ENCODE measurements around the gene ASCL4.
A peak's percentile ranks its signal among the peaks of the same experiment; 100 is the strongest.
"Not testable (repeated sequence)": the region's sequence is repeated elsewhere in the genome, so short reads cannot be mapped to it uniquely, and the experiment has no call there.

The ASCL4 gene, protein sequence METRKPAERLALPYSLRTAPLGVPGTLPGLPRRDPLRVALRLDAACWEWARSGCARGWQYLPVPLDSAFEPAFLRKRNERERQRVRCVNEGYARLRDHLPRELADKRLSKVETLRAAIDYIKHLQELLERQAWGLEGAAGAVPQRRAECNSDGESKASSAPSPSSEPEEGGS

DNA sequence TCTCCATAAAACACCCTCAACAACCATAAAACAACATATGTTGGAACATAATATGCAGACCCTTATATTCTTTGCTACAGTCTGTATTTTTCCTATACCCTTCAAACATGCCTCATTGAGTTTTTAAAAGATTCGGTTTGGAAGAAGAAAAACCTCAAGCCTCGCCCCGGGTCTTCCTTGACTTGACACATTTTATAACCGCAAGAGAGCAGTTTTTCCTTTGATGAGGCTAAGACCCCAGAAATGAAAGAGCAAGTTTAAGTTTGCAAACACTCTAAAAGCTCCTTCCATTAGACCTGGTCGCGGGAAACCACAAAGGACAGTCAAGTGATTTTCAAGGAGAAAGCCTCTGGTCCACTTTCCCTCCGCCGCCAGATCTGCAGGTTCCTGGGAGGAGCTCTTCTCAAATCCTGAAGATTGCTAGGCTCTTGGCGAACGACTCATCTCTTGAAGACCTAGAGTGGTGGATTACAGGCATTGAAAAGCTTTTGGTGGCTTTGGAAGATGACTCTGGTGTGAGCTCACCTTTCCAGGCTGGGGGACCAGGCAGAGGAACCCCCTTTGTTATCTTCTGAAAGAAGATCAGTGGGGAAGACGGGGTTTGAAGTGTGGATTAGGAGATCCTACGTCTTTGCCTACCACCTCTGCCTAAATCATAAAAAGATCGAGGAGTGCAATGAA, at the start of gene ASCL4:
Gene ASCL4, plus strand, starts transcription at position 356 of the 681 bp plus-strand sequence. CDS start 515 bp downstream, outside the sequence.
- no peak for DNase-seq

DNA sequence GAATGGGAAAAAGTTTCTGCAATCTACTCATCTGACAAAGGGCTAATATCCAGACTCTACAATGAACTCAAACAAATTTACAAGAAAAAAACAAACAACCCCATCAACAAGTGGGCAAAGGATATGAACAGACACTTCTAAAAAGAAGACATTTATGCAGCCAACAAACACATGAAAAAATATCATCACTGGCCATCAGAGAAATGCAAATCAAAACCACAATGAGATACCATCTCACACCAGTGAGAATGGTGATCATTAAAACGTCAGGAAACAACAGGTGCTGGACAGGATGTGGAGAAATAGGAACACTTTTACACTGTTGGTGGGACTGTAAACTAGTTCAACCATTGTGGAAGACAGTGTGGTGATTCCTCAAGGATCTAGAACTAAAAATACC, 47.2 kb upstream of the ASCL4 start:
- DNase-seq: not testable (repeated sequence)

DNA sequence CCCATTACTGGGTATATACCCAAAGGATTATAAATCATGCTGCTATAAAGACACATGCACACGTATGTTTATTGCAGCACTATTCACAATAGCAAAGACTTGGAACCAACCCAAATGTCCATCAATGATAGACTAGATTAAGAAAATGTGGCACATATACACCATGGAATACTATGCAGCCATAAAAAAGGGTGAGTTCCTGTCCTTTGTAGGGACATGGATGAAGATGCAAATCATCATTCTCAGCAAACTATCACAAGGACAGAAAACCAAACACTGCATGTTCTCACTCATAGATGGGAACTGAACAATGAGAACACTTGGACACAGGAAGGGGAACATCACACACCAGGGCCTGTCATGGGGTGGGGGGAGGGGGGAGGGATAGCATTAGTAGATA, 46.8 kb upstream of the ASCL4 start:
- DNase-seq: not testable (repeated sequence)

DNA sequence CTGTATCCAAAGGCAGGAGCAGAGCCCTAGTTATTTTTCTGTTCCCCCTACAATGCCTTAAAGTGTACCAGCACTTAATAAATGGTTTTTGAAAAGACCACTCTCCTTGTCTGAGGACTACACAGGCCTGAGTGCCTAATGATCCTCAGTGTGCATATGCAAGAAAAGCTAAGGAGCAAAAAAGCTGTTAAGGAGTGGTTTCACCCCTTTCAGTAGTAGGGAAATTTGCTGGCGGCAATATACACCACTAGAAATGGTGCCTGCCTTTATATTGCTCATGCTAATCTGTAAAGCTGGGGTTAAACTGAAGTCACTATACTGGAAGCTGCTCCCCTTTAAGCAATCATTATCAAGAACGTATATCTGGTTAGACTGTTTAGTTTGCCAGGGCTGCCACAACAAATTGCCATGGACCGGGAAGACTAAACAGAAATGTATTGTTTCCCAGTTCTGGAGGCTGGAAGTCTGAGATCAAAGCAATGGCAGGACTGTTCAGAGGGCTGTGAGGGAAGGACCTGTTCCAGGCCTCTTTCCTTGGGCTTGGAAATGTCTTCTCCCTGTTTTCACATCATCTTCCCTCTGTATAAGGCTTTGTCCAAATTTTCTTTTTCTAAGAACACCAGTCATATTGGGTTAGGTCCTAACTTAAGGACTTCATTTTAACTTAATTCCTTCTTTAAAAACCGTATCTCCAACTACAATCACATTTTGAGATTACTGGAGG, 43.7 kb upstream of the ASCL4 start:
- DNase-seq: no peak

DNA sequence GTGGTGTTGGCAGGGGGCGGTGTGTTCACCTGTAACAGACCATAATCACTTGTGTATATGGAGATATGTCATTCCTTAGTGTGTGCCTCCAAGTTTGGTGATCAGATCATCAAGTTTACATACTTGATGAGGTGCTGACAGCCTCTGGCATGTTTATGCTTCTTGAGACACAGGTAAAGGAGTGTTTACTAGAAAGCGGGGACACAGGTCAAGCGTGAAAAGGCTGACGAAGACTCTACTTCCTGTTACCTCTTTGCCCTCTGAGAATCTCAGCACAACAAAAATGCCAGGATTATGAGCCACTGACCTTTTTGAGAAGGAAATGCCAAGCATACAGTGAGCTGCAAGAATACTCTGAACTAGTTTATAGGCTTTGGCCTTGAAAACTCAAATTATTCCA, 43.1 kb upstream of the ASCL4 start:
- no peak for DNase-seq

DNA sequence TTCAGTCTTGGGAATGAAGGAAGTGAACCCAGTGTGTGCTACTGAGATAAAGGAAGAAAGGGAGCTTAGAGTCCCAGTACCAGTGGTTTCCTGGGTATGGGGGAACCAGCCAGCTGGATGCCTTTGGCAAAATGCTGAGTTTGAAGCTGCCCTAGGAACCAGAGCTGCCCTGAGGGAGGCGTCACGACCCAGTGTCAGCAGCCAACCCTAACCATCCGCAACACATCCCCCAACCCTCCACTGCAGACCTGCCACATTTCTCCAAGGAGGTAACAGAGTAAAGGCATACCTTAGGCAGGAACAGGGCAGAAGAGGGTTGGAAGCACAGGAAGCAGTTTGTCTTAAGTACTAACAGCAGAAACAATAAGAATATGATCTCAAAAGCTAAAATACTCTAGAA, 42.1 kb upstream of the ASCL4 start:
- no peak for DNase-seq

DNA sequence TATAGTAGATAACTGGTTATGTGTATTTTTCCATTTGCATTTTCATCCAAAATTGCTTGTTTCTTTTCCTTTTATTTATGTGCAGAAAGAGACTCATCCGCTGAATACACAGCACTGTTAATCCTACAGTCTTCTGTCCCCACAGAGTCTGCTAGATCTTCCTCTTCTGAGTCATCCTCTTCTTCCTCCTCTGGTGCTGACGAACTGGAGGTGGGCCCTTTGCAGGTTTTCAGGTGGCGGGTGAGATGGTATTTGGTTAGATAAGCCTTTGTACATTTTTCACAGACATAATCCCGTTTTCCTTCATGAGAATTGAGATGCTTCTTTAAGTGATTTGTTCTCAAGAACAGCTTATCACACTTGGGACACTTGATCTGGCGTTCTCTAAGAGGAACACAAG, 40.4 kb upstream of the ASCL4 start:
- DNase-seq: no peak

DNA sequence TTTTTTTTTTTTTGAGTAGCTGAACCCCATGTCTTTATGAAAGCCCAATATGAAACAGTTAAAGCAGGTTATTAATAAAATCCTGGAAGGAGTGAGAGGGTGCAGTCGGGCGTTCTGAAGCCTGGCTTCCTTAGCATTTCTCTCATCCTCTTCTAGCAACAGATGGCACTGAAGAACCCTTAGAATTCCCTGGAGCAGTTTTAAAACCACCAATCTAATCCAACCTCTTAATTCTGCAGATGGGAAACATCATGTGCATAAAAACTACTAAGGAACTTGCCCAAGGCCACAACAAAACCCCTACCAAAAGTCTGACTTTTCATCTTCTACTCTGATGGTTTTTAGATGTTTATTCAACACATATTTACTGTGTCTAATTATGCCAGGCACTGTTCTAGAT, 38.7 kb upstream of the ASCL4 start:
- DNase-seq: no peak

DNA sequence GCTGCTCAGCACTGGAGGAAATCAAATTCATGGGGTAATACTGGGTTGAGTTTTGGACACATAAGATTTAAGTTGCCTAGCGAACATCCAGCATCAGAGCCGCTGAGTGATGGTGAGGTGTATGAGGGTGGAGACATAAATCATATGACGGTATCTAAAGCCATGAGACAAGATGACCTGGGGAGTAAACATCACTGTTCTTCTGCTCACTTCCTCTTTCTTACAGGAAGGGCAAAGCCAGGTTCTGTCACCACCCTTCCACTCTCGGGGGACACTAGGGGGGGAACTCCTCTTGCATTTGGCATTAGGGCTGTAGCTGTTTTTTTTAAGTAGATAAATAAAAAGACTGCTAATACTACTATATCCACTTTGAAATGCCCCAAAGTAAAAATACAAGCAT, 37.6 kb upstream of the ASCL4 start:
- DNase-seq: no peak

DNA sequence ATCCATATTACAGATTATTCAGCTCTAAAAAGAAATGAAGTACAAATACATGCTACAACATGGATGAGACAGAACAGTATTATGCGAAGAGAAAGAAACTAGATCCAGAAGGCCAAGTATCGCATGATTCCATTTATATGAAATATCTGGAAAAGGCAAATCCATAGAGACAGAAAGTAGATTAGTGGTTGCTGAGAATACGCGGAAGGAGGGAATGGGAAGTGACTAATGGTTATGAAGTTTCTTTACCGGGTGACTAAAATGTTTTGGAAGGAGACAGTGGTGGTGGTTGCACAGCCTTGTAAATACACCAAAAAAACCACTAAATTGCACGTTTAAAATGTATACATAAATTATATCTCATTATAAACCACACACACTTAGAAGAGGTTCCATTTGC, 26.0 kb upstream of the ASCL4 start:
- no peak for DNase-seq

DNA sequence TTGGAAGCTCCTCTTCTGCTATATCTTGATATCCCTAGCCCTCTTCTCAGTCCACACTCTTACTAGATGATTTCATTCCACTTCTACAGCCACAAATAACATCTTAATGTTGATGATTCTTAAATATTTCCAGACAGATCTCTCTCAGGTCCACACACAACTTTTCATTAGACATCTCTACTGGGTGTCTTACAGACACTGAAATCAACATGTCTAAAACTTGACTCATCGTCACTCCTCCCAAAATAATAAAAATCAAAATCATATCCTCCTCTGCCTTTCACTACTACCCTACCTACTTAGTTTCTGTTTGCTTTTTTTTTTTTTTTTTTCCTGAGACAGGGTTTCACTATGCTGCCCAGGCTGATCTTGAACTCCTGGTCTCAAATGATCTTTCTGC, 25.4 kb upstream of the ASCL4 start:
- no peak for DNase-seq

DNA sequence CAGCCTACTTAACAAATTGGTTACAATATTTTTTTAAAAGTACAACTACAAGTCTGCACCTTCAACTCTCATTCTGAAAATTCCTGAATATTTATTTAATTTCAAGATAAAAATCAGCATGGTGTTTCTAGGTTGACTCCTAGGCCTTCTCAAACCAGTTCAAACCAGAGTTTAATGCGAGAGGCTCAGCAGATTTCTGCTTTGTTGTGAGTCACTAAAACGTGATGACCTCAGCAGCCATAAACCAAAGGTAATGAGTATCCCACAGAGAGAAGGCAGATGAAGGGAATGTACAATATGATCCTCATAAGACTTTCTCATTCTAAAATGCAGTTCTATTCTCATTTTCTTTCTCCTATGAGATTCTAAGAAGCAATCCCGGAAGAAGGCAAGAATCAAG, 15.1 kb upstream of the ASCL4 start:
- no peak for DNase-seq

DNA sequence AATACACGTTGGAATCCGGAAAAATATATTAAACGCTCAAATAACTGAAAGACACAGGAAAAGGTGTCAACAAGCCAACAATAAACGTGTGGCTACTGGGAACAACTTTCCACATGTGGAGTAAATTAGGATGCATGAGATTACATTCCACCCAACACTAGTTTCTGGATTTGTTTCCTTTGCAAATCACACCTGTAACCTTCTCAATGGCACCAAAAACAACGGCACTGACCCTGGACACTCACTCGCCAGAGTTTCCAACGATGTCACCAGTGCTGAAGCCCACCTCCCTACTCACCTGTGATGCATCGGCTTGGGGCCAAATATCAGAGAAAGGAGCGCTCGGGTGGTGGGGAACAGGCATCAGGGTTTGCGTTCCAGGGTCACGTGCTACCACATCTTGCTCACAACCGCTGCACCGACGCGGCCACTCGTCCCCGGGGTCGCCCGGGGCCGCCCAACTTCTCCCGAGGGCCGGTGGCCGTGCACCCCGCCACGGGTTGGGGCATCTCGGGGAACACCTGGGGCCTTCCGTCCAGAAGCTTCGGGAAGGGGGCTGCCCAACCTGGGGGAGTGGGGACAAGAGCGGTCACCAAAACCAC, 14.2 kb upstream of the ASCL4 start:
- DNase-seq: peak; percentile 11

DNA sequence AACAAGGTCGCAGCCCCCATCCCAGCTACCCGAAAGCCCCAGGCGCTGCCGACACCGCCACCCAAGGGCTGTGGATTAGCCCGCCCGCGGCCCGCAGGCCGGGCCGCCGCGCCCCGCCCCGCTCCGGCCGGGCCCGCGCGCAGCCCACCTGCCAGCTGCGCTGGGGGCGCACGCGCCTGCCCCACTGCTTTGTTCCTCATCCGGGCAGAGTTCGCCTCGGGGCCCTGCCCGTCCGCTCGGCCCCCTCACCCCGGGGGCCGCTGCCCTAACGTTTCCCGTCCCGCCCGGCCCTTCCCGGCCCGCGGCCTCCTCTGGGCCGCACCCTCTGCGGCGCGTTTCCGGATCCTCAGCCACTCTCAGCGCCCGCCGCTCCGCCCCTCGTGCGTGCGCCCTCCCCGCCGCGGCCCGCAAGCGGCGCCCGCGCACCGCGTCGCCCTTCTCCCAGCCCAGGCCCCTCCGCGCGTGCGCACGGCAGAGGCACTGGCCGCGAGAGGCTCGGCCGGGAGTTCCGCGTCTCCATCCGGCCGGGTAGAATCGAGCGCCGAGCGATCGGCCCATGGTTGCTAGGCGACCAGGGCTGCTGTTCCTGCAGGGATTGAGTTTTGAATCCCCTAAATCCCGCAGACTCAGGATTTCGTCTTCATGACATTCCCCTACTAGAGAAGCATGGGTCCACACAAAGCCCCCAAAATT, 13.5 kb upstream of the ASCL4 start, which contains the start of gene PRDM4:
Gene PRDM4, minus strand, starts transcription at position 329 of the 693 bp plus-strand sequence. CDS start 622 bp downstream, outside the sequence.
- DNase-seq: peak; percentile 85

DNA sequence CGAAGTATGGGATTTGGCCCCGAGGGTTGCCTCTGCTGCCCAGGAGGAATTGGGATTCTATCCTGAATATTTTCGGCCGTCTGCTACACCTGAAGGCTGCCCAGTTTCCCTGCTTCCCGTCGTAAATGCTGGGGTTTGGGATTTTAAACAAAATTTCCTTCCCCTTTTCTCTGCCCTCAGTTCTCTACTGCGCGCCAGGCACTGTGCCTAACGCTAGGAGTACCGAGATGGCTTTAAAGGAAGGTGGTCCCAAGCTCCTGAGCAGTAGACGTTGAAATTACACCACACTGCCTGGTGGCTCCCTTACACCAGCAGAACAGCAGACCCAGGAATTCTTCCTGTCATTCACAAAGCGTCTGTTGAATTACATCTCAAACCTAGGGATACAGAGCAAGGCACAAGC, 13.0 kb upstream of the ASCL4 start:
- DNase-seq: no peak

DNA sequence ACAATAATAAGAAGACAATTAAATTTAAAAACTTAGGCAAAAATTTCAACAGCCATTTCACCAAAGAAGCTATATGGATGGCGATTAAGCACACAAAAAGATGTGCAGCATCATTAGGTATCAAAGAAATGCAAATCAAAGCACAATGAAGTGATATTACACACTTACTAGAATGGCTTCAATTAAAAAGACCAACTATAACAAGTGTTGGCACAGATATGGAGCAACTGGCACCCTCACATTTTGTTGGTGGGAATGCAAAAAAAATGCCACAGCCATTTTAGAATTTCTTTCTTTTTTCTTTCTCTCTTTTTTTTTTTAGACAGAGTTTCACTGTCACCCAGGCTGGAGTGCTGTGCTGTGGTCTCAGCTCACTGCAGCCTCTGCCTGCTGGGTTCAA, 11.6 kb upstream of the ASCL4 start:
- no peak for DNase-seq

DNA sequence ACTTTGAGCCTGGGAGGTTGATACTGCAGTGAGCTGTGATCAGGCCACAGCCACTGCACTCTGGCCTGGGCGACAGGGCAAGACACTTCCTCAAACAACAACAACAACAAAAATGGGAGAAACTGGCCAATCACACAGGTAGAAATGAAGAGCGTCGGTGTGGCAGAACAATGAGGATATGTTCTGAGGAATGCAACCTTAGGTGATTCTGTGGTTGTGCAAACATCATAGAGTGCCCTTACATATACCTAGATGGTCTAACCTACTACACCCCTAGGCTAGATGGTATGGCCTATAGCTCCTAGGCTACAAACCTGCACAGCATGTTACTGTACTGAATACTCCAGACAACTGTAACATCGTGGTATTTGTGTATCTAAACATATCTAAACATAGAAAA, 9.9 kb upstream of the ASCL4 start:
- no peak for DNase-seq

DNA sequence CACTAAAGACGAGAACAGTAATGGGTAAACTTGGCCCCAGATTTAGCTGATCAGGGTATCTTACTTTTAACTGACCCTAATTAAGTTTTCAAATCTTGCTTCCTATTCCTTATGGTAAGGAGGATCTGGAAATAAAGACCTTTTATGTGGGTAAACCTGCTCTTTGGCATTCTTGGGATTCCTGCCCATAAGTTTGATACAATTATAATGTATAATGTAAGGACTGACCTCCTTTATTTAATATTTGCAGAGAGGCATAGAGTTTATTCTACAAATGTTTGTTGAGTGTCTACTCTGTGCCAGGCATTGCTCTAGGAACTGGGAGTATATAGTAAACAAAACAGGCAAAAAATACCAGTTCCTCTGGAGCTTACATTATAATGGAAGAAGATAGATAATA, 9.2 kb upstream of the ASCL4 start:
- no peak for DNase-seq

DNA sequence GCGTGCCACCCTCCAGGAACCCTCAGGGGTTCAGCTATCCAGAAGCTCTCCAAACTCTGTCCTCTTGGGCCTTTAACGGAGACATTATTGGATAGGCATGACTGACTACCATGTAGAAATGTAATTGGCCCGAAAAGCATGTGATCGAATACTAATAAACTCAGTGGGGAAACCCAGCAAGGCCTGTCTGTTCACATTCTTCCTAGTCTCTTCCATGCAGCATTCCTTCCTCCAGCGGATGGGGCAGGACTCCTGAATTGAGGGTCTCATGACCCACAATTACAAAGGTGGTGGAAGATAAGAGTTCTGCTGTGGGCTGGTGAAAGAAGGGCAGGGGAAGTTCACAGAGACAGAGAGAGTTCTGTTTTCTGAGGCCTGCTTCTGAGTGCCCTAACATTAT, 7.0 kb upstream of the ASCL4 start:
- no peak for DNase-seq

DNA sequence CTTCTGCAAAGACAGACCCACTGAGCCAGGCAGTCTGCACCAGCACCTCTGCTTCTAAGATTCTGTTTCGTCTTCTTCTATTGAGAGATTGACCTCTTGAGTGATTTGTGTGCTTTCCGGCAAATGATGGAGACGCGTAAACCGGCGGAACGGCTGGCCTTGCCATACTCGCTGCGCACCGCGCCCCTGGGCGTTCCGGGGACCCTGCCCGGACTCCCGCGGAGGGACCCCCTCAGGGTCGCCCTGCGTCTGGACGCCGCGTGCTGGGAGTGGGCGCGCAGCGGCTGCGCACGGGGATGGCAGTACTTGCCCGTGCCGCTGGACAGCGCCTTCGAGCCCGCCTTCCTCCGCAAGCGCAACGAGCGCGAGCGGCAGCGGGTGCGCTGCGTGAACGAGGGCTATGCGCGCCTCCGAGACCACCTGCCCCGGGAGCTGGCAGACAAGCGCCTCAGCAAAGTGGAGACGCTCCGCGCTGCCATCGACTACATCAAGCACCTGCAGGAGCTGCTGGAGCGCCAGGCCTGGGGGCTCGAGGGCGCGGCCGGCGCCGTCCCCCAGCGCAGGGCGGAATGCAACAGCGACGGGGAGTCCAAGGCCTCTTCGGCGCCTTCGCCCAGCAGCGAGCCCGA, 703 bp downstream of the ASCL4 start:
- no peak for DNase-seq

DNA sequence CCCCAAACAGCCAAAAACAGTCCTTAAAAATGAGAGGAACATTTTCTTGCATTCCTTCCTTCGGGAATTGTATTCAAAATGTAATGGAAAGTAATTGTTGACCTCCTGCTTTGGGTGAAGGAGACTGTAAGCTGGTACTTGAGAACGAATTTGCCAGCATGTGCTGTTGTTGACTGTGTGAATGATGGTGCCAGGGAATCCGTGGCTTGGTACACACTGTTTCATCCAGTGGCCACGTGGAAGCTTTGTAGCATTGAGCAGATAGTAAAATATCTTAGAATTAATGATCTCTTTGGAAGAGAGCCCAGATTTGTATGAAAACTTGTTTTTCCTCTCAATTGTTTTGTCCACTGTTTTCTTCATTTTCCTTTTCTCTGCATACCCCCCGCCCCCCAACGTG, 1.7 kb downstream of the ASCL4 start:
- DNase-seq: no peak

DNA sequence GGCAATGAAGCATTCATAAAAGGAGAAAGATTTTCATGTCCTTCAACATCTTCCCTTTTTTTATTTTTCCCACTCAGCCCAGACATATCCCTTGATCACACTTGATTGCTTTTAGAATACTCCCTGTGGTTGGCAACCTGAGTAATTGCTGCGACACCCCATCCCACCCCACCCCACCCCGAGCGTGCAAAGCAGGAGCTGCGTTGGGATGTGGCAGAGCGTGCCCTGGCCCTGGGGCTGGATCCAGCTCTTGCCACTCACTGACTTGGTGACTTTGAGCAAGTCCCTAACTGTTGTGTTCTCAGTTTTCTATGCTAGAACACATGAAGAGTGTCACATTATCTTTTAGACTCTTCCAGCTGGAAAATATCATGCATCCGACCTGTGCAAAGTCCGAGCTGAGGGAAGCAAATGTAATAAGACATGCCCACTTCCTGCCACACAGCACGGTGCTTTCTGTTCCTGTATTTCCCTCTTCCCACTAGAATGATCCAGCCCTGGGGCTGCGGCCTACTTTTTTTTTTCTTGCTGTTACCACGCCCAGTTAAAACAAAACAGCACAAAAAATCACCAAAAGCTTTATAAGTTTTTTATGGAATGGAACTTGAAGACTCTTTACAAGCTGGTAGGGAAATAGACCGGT, 4.0 kb downstream of the ASCL4 start:
- no peak for DNase-seq
